Fibroblast of peridontal ligament (primary cell): Measurements from ENCODE around the gene DSCAML1.

Source experiments
- DNase-seq: peaks from one replicate; pipeline ENCODE4 v3.0.0-alpha.2; 2010; ENCODE audit errors: extremely low read depth

Gene DSCAML1

GRCh38 chr11:117453886-117454563 is 343.0 kb downstream of the DSCAML1 start:
- no peak for DNase-seq

- no peak for DNase-seq
Observed at GRCh38 chr11:117449111-117449693, 347.8 kb downstream of the DSCAML1 start.

- no peak for DNase-seq
Observed at GRCh38 chr11:117444711-117445658, 352.0 kb downstream of the DSCAML1 start.

GRCh38 chr11:117444256-117444655 is 352.8 kb downstream of the DSCAML1 start:
- DNase-seq = no peak

DNA sequence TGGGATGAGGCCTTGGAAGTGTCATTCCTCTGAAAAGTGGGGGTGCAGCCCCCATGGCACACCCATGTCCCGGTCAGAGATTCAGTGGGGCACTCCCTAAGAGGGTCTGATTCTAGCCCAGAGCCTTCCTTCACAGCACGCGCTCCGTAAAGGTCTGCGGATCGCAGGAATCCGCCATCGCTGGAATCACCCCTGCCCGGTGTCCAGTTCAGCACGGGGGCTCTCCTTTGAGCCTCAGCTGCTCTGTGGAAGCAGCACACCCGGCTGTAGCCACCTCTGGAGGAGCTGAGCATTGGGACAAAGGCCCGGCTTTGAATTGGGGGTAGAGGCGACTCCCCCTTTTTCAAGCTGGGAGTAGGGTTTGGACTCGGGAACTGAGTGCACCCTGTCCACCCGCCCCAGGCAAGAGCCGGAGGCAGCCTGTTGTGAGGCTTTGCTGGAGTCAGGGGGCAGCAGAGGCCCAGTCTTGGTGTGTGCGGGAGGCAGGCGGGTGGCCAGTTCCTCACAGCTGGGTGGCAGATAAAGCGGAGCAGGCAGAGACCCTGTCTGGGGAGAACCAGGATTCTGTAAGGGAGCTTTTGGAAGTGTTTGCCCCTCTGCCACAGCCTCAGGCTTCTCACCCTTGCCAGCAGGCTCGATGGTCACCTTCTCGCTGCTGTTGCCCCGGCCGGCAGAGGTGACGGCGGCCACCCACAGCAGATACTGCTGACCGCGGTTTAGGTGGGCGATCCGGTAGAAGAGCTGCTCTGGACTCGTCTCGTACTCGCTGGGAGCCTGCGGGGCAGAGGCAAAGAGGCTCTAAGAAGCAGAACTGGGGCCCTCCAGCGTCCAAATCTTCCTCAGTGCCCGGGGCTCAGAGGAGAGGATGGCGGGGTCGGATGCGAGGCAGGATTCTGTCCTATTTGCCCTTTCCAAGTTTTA is 353.5 kb downstream of the DSCAML1 start:
- no peak for DNase-seq

DNA sequence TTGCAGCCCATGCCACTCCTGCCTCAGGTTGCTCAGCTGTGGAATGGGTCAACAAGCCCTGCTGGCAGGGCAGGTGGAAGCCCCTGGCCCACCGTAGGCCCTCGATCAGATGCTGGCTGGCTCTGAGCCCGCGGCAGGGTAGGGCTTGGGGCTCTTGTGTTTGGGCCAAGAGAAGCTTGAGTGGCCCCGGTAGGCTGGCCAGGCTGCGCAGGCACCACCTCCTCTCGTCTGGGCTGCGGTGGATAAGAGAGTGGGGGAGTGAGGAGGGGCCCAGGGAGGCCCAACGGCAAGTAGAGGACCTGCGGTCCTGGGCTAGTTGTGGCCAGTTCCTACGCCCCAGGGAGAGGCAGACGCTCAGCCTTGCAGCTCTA is 354.2 kb downstream of the DSCAML1 start:
- no peak for DNase-seq

DNA sequence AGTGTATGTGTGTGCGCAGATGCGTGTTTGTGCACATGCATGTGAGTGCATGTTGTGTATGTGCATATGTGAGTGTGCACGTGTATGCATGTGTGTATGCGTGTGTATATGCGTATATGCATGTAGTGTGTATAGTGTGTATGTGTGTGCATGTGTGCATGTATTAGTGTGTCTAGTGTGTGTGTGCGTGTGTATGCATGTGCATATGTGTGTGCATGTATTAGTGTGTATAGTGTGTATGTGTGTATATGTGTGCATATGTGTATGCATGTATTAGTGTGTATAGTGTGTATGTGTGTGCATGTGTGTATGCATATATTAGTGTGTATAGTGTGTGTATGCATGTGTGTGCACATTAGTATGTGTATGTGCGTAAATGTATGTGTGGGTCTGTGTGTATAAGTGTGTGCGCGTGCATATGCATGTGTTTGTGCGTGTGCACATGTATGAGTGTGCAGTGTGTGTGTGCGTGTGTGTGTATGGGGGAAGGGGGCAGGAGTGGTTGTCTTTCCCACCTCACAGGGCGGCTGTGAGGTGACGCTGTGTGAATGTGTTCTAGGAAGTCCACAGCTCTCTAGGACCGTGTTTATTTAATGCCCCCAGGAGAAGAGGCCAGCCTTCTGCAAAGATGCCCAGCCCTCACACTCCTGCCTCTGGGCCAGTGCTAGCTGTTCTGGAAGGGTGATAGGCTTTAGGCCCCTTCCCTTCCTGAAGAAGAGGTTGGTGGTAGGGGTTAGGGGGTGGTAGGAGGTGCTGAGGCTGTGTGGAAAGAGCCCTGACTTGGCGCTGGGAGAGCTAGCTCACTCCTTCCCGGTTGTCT is 354.8 kb downstream of the DSCAML1 start:
- no peak for DNase-seq

DNA sequence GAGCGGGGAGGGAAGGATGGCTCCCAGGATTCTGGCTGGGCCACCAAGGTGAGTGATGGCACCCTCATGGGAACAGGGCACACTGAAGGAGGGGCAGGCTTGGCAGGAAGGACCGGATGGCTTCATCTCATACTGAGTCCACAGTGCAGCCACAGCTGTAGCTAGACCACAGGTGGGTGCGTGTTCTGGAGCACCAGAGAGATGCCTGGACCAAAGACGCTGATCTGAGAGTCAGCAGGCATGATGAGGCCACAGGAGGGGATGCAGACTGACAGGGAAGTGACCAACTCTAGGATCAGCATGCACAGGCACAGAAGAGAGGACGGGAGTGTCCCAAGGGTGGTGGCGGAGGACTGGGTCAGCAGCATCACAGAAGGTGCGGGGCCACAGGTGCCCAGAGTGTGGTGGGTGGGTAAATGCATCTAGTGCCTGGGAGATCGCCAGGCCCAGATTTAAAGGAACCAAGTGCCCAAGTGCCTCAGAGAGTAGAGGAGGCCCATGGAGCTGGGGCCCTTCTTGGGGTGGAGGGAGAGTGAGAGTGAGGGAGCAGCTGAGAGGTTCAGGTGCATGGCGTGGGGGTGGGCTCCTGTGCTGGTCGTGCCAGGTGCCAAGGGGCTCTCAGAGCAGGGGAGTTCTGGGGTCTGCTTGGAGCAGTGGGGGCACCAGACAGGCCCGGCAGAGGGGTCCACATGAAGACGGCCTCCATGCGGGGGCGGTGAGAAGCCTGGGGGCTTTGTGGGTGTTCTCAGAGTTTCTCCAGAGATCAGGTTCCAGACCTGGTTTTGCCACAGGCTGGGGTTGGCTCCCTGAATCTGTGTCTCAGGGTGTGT is 355.7 kb downstream of the DSCAML1 start:
- no peak for DNase-seq

GRCh38 chr11:117440258-117440657 is 356.8 kb downstream of the DSCAML1 start:
- no peak for DNase-seq

- no peak for DNase-seq
Observed at GRCh38 chr11:117439256-117439655, 357.8 kb downstream of the DSCAML1 start.

GRCh38 chr11:117438371-117439000 is 358.5 kb downstream of the DSCAML1 start:
- DNase-seq = no peak

DNA sequence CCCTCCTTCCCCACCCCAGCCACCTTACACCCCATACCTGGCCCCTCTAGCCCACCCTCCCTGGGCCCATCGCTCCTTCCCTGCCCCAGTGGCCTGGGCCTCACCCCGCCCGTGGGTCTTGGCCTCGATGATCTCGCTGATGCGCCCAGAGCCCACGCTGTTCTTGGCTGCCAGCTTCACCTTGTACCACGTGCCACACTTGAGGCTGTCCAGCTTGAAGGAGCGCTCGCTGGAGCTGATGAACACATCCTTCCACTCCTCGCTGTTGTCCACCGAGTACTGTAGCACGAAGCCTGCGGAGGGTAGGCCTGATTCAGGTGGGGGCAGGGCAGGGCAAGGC is 359.3 kb downstream of the DSCAML1 start:
- no peak for DNase-seq

DNA sequence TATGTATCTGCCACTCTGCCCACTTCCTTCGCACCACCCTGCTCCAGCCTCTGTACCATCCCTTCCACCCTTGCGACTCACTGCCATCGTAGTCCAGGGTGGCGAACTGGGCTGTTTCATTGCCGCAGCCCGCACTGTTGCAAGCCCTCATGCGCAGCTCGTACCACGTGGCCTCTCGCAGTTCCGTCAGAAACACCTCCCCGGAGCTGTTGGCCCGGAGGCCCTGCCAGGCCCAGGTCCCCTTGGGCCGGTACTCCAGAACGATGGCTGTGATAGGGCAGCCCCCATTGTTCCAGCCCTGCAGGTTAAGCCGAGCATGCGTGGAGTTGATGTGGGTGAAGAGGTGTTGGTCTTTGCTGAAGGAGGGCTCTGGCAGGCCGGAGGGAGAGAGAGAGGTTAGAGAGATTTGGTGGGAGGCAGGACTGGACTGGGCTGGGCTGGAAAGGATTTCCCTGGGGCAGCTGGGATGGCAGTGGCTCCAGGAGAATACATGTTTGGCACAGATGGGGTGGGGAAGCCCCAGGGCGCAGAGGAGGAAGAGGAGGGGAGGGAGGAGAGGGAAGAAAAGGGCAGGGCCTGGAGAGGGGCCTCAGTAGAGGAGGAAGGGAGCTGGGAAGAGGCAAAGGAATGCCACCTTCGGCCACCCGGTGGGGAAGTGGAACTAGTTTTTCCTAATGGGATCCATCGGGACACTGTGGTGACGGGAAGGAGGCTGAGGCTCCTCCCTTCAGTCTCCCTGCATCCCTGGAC is 359.8 kb downstream of the DSCAML1 start:
- no peak for DNase-seq

DNA sequence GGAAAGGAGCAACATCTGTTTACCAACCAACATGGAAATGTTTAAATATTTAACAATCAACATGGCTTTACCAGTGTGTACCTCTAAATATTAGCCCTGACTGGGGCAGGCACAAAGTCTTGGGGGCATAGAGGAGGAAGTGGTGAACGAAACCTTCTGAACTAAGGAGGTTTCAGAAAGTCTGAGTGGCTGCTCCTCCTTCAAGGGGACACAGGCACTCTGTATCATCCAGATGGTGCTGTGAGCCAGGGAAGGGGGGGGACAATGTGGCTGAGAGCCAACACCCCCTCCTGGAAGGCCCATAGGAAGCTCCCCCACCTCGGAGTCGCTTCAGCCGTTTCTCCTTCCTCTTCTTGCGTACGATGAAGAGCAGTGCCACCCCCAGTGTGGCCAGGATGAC is 361.7 kb downstream of the DSCAML1 start:
- DNase-seq = no peak

DNA sequence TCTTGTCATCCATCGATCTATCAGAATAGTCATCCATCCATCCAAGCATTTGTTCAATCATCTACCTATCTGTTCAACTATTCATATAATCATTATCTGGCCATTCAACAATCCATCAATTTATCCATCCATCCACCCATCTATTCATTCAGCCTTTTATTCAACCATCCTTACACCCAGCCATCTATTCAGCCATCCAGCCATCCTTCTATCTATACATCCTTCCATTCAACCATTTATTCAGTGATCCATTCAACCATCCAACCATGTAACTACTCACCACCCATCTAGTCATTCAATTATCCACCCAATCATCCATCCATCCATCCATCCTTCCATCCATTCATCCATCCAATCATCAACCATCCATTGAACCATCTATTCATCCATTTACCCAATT is 362.5 kb downstream of the DSCAML1 start:
- no peak for DNase-seq

- no peak for DNase-seq
Observed at GRCh38 chr11:117433717-117434116, 363.3 kb downstream of the DSCAML1 start.

DNA sequence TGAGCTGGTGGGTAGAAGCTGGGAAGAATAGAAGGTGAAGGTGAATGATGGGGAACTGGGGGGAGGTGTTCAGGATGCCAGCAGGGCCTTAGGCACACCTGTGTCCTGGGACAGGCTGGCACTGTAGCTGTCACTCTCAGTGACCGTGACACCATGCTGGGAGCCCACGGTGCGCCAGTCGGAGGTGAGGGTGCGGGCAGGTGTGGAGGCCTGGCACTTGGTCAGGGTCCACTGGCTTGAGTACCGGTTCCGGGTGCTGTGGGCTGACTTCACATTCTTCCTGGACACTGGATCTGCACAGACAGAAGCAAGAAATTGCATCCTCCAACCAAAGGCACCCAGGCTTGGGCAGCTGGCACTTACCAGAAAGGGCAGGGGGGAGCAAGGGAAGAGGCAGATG is 365.6 kb downstream of the DSCAML1 start:
- no peak for DNase-seq

- DNase-seq = no peak
Observed at GRCh38 chr11:117430293-117430955, 366.6 kb downstream of the DSCAML1 start.
